IMR-90 (cell line): ENCODE measurements around the gene GAS6. TPM values are rescaled to one million over a fixed set of nuclear protein-coding genes. Genes with fewer than 3 reads are reported as not detected.

Experiments
- ATAC-seq: fragments of 200-7000 bp; cut with Tn5 transposase; 2 replicates; pipeline ENCODE4 v1.9.1; 2020; ENCODE audit warnings: low read depth, mild to moderate bottlenecking, moderate library complexity
- BruUV-seq: library from RNA; stranded (reverse); fragments of 400-500 nt; replicated peaks from 2 replicates; lab custom pipeline; 2021; lab: Mats Ljungman, UMichigan
- CTCF ChIA-PET: fragments of 300-600 bp; formaldehyde crosslinking; extraction: SDS; loops from one replicate; lab custom pipeline; 2021; ENCODE audit warnings: antibody characterized with exemption; lab: Yijun Ruan, JAX
- POLR2A ChIA-PET: fragments of 300-600 bp; sonication (Branson Sonifier 250); formaldehyde crosslinking; loops from one replicate; lab custom pipeline; 2022; ENCODE audit warnings: antibody characterized with exemption; ENCODE audit not compliant: unreplicated experiment; lab: Charles Lee
- DNase-seq: peaks from one replicate; pipeline ENCODE4 v3.0.0; 2013
- H2AFZ ChIP-seq: replicated peaks from 2 replicates; pipeline ENCODE3; 2013; ENCODE audit warnings: low read length, mild to moderate bottlenecking; ENCODE audit not compliant: poor library complexity
- H2AK5ac ChIP-seq: 2 replicates; pipeline ENCODE4 v1.6.1; 2013; ENCODE audit warnings: low read depth, low read length, inconsistent platforms
- H2AK9ac ChIP-seq: replicated peaks from 2 replicates; pipeline ENCODE3; 2013; ENCODE audit warnings: mild to moderate bottlenecking, low read depth, low read length, moderate library complexity; ENCODE audit not compliant: poor library complexity
- H2BK120ac ChIP-seq: 2 replicates; pipeline ENCODE4 v1.6.1; 2013; ENCODE audit warnings: low read depth, low read length, inconsistent platforms
- H2BK15ac ChIP-seq: 3 replicates; pipeline ENCODE4 v1.6.1; 2013; ENCODE audit warnings: low read depth, low read length, inconsistent platforms
- H2BK20ac ChIP-seq: 2 replicates; pipeline ENCODE4 v1.6.1; 2013; ENCODE audit warnings: low read depth, mild to moderate bottlenecking, inconsistent platforms, low read length, moderate library complexity
- H2BK5ac ChIP-seq: 2 replicates; pipeline ENCODE4 v1.6.1; 2013; ENCODE audit warnings: mild to moderate bottlenecking, low read depth, low read length, inconsistent platforms; ENCODE audit not compliant: poor library complexity, severe bottlenecking
- H3K14ac ChIP-seq: replicated peaks from 2 replicates; pipeline ENCODE4 v1.6.1; 2013; ENCODE audit warnings: low read depth, low read length, inconsistent platforms
- H3K18ac ChIP-seq: 2 replicates; pipeline ENCODE4 v1.6.1; 2013; ENCODE audit warnings: low read depth, low read length, control low read depth
- H3K23ac ChIP-seq: 2 replicates; pipeline ENCODE4 v1.6.1; 2013; ENCODE audit warnings: low read depth, low read length, inconsistent platforms
- H3K27ac ChIP-seq: 2 replicates; pipeline ENCODE4 v1.5.1; 2013; ENCODE audit warnings: mild to moderate bottlenecking, control low read depth, low read length; ENCODE audit not compliant: insufficient read depth
- H3K27me3 ChIP-seq: 2 replicates; pipeline ENCODE4 v1.6.1; 2013; ENCODE audit warnings: low read length; ENCODE audit not compliant: control insufficient read depth, insufficient read depth
- H3K36me3 ChIP-seq: 2 replicates; pipeline ENCODE4 v1.6.1; 2013; ENCODE audit warnings: low read length, mixed read lengths; ENCODE audit not compliant: control insufficient read depth, insufficient read depth
- H3K4ac ChIP-seq: 2 replicates; pipeline ENCODE4 v1.6.1; 2013; ENCODE audit warnings: low read depth, low read length, inconsistent platforms
- H3K4me1 ChIP-seq: 2 replicates; pipeline ENCODE4 v1.6.1; 2013; ENCODE audit warnings: low read length, mixed read lengths; ENCODE audit not compliant: control insufficient read depth, insufficient read depth
- H3K4me2 ChIP-seq: 2 replicates; pipeline ENCODE4 v1.6.1; 2013; ENCODE audit warnings: low read depth, mild to moderate bottlenecking, control low read depth, low read length, moderate library complexity
- H3K4me3 ChIP-seq: 2 replicates; pipeline ENCODE4 v1.5.1; 2013; ENCODE audit warnings: low read depth, mild to moderate bottlenecking, control low read depth, low read length, moderate library complexity; ENCODE audit not compliant: insufficient read depth
- H3K56ac ChIP-seq: 2 replicates; pipeline ENCODE4 v1.6.1; 2013; ENCODE audit warnings: low read length, inconsistent platforms; ENCODE audit not compliant: insufficient read depth; ENCODE audit errors: extremely low read depth
- H3K79me1 ChIP-seq, 2 experiments: 2 replicates each; pipeline ENCODE4 v1.6.1; 2013; ENCODE audit warnings: low read length in 2 of 2, inconsistent platforms in 1 of 2, low read depth in 1 of 2
- H3K9ac ChIP-seq: 2 replicates; pipeline ENCODE4 v1.6.1; 2013; ENCODE audit warnings: low read depth, low read length, control low read depth
- H3K9me1 ChIP-seq: 2 replicates; pipeline ENCODE4 v1.6.1; 2013; ENCODE audit warnings: low read length, inconsistent platforms; ENCODE audit not compliant: insufficient read depth
- H3K9me3 ChIP-seq: 2 replicates; pipeline ENCODE4 v1.6.1; 2013; ENCODE audit warnings: low read length; ENCODE audit not compliant: control insufficient read depth, insufficient read depth
- H4K20me1 ChIP-seq: 2 replicates; pipeline ENCODE4 v1.6.1; 2013; ENCODE audit warnings: low read length, inconsistent platforms; ENCODE audit not compliant: insufficient read depth
- H4K5ac ChIP-seq: 2 replicates; pipeline ENCODE4 v1.6.1; 2013; ENCODE audit warnings: mild to moderate bottlenecking, low read depth, low read length, control low read depth
- H4K8ac ChIP-seq, 2 experiments: 2 replicates each; pipeline ENCODE4 v1.6.1; 2013; ENCODE audit warnings: low read depth in 2 of 2, low read length in 2 of 2, control low read depth in 1 of 2, inconsistent platforms in 1 of 2
- H4K91ac ChIP-seq: 2 replicates; pipeline ENCODE4 v1.6.1; 2013; ENCODE audit warnings: low read depth, low read length, inconsistent platforms; ENCODE audit not compliant: insufficient read depth
- RCOR1 ChIP-seq: IDR thresholded peaks from 2 replicates; pipeline ENCODE4 v1.6.1; 2012; ENCODE audit warnings: mild to moderate bottlenecking, low read length, improper control_type of control experiment; ENCODE audit not compliant: insufficient replicate concordance
- WGBS, 2 experiments: methylation state at CpG; one replicate each; pipeline versions ENCODE4 v1.1.5 to v1.1.7; 2013; ENCODE audit warnings: missing lambda C conversion rate in 2 of 2; ENCODE audit not compliant: insufficient read length in 1 of 2; ENCODE audit errors: extremely low coverage in 2 of 2; 5-methylcytosine and 5-hydroxymethylcytosine counted together
- dilution Hi-C: fragments of 300-500 bp; cut with HindIII; formaldehyde crosslinking; loops from one replicate; pipeline ENCODE4 v1.14.3; 2018; ENCODE audit warnings: low sequenced_read_pairs; ENCODE audit not compliant: unreplicated experiment
- in situ Hi-C: fragments of 300-500 bp; cut with MboI; formaldehyde crosslinking; loops from 3 replicates; pipeline ENCODE4 v1.14.3; 2019; ENCODE audit warnings: low sequenced_read_pairs, inconsistent platforms, mixed read lengths
- intact Hi-C: fragments of 100-400 bp; cut with micrococcal nuclease; formaldehyde crosslinking; loops from 2 replicates; pipeline ENCODE4 v1.10.0; 2022
- polyA plus RNA-seq, 3 experiments: library from polyadenylated mRNA; depleted of rRNA; stranded (reverse); fragments of >200 nt; gene quantifications; 2 replicates each; pipeline ENCODE4 v1.2.3, GENCODE V29; 2012; ENCODE audit warnings: low replicate concordance in 1 of 3
- total RNA-seq: library from RNA; depleted of rRNA; stranded (reverse); fragments of >200 nt; gene quantifications from 2 replicates; pipeline ENCODE4 v1.2.3, GENCODE V29; 2012

GAS6 gene
- total and polyA plus RNA-seq, 2 of the 4 experiments (the other 2 are of a cell fraction), result 220 to 823 TPM

DNA sequence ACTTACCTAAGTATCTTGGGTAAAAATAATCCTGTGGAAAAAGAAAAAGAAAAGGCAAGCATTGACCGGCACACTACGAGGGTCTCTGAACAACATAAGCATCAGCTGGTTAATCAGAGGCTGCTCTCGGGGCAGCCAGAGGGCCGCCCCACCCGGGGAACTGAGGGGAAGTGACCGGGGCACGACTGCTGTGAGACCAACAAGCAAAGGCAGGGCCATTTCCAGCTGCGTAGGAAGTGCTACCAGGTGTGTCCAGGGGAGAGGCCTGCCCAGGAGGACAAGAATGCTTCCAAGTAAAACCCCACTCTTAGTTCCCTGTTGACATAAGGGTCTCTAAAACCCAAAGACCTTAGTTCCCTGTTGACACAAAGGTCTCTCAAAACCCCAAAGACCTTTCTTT lies 15.9 kb downstream of the GAS6 start:
- intact Hi-C loops, result no loop called here
- WGBS, 2 experiments, result 100% methylated on average over 7 of the region's 8 CpGs; no CpG with 5 or more reads in 1 of the 2 experiments
- H3K27ac ChIP-seq, result no peak overlapping the region

More for the DNA sequence above, 15.9 kb downstream of the GAS6 start:
- Histone ChIP-seq H3K14ac (peak overlapping the region; percentile 53; the same call in 1 of the 2 replicates), H3K9me3 (no peaks in the 10 kb centered on the region), H2BK20ac (0 out of 2 replicates have a peak overlapping the region, but pooled peaks have one; percentile 12), H3K4me3 (no peak overlapping the region), H3K9me1 (peaks cover 43% of the 10 kb centered on the region), H2AK9ac (no peak overlapping the region), H3K4me1 (peaks cover 31% of the 10 kb centered on the region), H3K4me2 (no peak overlapping the region), H3K4ac (no peak overlapping the region), H4K20me1 (peaks cover 97% of the 10 kb centered on the region), H4K5ac (no peak overlapping the region; the same call in 1 of the 2 replicates), H2BK5ac (no peak overlapping the region), H3K36me3 (peaks cover 53% of the 10 kb centered on the region), H3K18ac (no peak overlapping the region), H3K9ac (no peak overlapping the region), H2AK5ac (no peak overlapping the region), H4K8ac (0 out of 4 replicates have a peak overlapping the region, but pooled peaks of 1 of the 2 experiments have one; percentile 7), H2BK15ac (no peak overlapping the region), H3K23ac (peak overlapping the region; percentile 2; the same call in 1 of the 2 replicates), H3K56ac (no peak overlapping the region), H2AFZ (no peak overlapping the region), H4K91ac (0 out of 2 replicates have a peak overlapping the region, but pooled peaks have one; percentile 22), H3K27me3 (no peaks in the 10 kb centered on the region), H3K79me1 (peaks cover 46 to 97% of the 10 kb centered on the region in 2 experiments), H2BK120ac (0 out of 2 replicates have a peak overlapping the region, but pooled peaks have one; percentile 18)
- no TSS peak for BruUV-seq
- ChIA-PET CTCF (no interaction called here), POLR2A (no interaction called here)
- in situ Hi-C loops (no loop called here), dilution Hi-C loops (no loop called here)
- DNase-seq (no peak), ATAC-seq (no peak)
- TF ChIP-seq RCOR1, result no peak
